GM13977 (cell line): ENCODE data around the gene DDO.

Source experiments
- DNase-seq: peaks from one replicate; pipeline ENCODE4 v3.0.0; 2012; ENCODE audit warnings: low spot score
- CTCF ChIP-seq: IDR thresholded peaks from 2 replicates; pipeline ENCODE4 v1.5.1; 2012; ENCODE audit warnings: mild to moderate bottlenecking, control low read depth; ENCODE audit not compliant: insufficient read depth; ENCODE audit errors: extremely low read depth, missing control alignments
- in situ Hi-C: fragments of 300-500 bp; cut with MboI; formaldehyde crosslinking; loops from one replicate; pipeline ENCODE4 v1.12.0; 2022; ENCODE audit warnings: low sequenced_read_pairs, low pct_unique_long_range_greater_than_20kb, mixed read lengths, inconsistent platforms; ENCODE audit not compliant: unreplicated experiment

Gene DDO

GRCh38 chr6:110345025-110345424, 70.3 kb downstream of the DDO start:
- in situ Hi-C loops, result no loop called here
- no peak for DNase-seq
- TF ChIP-seq CTCF, result no peak

- in situ Hi-C loops, result no loop called here
- DNase-seq, result no peak
- no peak for TF ChIP-seq CTCF
Measured at GRCh38 chr6:110342759-110343158, 72.6 kb downstream of the DDO start.
